ENCODE results near the gene SOCS1.
A peak's percentile ranks its signal among the peaks of the same experiment; 100 is the strongest.
"Not testable (repeated sequence)": the region's sequence is repeated elsewhere in the genome, so short reads cannot be mapped to it uniquely, and the experiment has no call there.

Gene SOCS1

DNA sequence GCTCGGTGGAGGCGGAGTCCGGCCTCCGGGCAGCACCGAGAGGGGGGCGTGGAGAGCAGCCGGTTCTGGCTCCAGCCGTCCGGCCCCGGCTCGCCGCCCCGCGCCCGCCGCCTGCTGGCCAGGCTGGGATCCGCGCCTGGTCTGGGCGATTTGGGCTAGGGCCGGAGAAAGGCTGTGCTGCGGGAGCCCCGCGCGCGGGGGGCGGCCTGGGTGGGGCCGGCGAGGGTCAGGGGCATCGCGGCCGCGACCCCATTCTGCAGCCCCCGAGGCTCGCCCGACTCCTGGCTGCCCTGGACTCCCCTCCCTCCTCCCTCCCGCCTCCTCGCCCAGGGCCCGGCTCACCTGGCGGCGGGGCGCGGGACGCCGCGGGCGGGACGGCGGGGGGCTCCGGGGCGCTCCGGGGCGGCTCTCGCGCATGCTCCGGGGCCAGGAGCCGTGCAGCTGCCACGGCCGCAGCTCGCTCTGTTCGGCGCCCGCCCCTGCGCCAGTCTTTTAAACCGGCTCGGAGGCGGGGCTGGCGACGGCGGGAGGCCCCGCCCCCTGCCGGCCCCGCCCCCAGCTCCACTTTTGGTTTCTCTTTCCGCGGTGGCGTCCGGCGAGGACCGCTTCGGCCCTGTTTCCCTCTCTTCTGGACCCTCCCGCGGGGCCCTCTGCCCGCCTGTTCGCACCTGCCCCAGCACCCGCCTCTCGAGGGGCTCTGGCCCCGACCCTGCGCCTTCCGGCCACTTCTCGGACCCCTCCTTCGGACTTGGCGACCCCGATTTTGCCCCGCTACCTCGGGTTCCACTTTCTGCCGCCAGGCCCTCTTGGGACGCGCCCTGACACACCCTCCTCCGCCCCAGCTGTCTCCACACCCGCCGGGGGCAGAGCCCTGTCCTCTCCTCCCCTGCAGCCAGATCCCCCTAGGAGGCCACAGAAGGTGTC, at the start of gene SOCS1:
Gene SOCS1 (minus strand): TSS at position 468 of the 924 bp plus-strand sequence. CDS start 726 bp downstream, outside the sequence.
- Histone ChIP-seq H3K27me3 (ENCODE audit: insufficient read depth, insufficient read length) (peaks cover 3% of the 10 kb centered on the region), H3K4me1 (ENCODE audit: insufficient read depth, insufficient read length) (peaks cover 16% of the 10 kb centered on the region), H3K9me3 (ENCODE audit: insufficient read depth, low read length) (no peaks in the 10 kb centered on the region), H3K4me3 (ENCODE audit: insufficient read length, low read depth) (peak within 1 kb of the TSS; percentile 81), H3K36me3 (ENCODE audit: insufficient read depth, insufficient read length, low read length) (peaks cover 38% of the 10 kb centered on the region), H3K9ac (ENCODE audit: insufficient read length, low read depth) (peak within 1 kb of the TSS; percentile 88)
- DNase-seq (ENCODE audit: low read depth, low spot score): peak; percentile 79
- TF ChIP-seq SUZ12 (IDR thresholded peaks at IDR 0.05; ENCODE audit: extremely low read depth, insufficient read depth, insufficient read length): no peak
- TF ChIP-seq ZNF274 (IDR thresholded peaks at IDR 0.05; ENCODE audit: low read depth, low read length): no peak
- TF ChIP-seq YY1 (IDR thresholded peaks at IDR 0.05; ENCODE audit: insufficient read depth, insufficient read length): no peak

DNA sequence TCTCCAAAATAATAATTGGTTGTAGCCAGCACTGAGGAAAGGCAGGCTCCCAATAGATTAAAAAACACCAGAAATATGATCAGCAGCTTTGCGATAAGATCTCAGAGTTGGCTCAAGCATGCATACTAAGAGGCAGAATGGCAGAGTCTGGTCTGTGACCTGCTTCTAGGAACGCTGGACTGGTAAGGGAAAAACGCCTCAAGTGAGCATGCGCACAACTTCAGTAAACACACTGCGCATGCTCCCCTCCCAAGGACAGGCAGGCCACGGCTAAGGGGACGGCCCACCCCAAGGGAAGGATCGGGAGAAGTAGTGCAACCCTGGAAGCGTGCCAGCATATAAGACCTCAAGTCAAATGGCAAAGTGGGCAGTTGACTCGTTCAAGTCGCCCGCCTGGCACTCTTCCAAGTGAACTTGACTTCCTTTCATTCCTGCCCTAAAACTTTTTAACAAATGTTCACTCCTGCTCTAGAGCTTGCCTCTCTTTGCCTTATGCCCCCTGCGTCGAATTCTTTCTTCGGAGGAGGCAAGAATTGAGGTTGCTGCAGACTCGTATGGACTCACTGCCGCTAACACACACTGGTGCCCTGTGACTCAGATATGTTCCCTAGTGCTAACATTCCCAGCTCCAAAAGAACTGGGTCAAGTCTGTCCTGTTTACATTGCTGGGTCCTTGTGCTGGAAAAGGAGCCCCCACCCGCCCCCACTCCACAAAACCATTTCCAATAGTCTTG, 47.6 kb upstream of the SOCS1 start:
- no peak overlapping the region for H3K4me3 ChIP-seq (ENCODE audit: insufficient read length, low read depth)
- H3K9ac ChIP-seq (ENCODE audit: insufficient read length, low read depth): no peak overlapping the region
- H3K4me1 ChIP-seq (ENCODE audit: insufficient read depth, insufficient read length): peaks cover 5% of the 10 kb centered on the region
- DNase-seq (ENCODE audit: low read depth, low spot score): no peak
- H3K36me3 ChIP-seq (ENCODE audit: insufficient read depth, insufficient read length, low read length): no peaks in the 10 kb centered on the region
- no peaks in the 10 kb centered on the region for H3K9me3 ChIP-seq (ENCODE audit: insufficient read depth, low read length)
- TF ChIP-seq YY1 (IDR thresholded peaks at IDR 0.05; ENCODE audit: insufficient read depth, insufficient read length): no peak
- H3K27me3 ChIP-seq (ENCODE audit: insufficient read depth, insufficient read length): no peaks in the 10 kb centered on the region

GRCh38 chr16:11302977-11303376, 47.0 kb upstream of the SOCS1 start:
- TF ChIP-seq ZNF274 (IDR thresholded peaks at IDR 0.05; ENCODE audit: low read depth, low read length): no peak
- no peak for TF ChIP-seq SUZ12 (IDR thresholded peaks at IDR 0.05; ENCODE audit: extremely low read depth, insufficient read depth, insufficient read length)
- no peak for TF ChIP-seq YY1 (IDR thresholded peaks at IDR 0.05; ENCODE audit: insufficient read depth, insufficient read length)
- Histone ChIP-seq H3K36me3 (ENCODE audit: insufficient read depth, insufficient read length, low read length) (no peaks in the 10 kb centered on the region), H3K4me1 (ENCODE audit: insufficient read depth, insufficient read length) (peaks cover 5% of the 10 kb centered on the region), H3K27me3 (ENCODE audit: insufficient read depth, insufficient read length) (no peaks in the 10 kb centered on the region), H3K9ac (ENCODE audit: insufficient read length, low read depth) (no peak overlapping the region), H3K9me3 (ENCODE audit: insufficient read depth, low read length) (no peaks in the 10 kb centered on the region), H3K4me3 (ENCODE audit: insufficient read length, low read depth) (no peak overlapping the region)
- DNase-seq (ENCODE audit: low read depth, low spot score): no peak

DNA sequence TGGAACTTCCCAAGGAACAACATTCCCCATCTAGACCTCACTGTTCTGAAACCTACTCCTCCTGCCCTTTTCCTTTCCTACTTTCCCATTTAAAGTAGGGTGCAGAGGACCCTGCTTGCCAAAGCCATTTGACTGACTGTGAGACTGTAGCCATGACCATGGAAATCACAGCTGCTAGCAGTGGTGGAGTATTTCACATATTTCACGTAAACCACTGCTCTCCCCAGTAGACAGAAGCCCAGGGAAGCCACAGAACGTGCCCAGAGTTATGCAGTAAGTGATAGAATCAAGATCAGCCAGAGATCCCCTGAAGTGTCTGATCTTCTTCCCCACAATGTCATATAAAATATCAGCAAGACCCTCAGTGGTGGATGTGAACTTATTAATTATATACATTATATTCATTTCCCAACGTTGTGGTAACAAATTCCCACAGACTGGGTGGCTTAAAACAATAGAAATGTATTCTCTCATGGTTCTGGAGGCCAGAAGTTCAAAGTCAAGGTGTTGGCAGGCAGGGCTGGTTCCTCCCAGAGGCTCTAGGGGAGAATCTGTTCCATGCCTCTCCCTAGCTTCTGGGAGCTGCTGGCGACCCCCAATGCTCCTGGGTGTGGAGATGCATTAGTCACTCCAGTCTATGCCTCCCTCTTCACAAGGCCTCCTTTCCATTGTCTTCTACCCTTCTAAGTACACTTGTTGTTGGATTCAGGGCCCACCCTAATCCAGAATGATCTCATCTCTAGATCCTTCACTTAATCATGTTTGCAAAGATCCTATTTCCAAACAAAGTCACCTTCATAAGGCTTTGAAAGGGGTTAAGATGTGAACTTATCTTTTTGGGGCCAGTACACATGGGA, 45.9 kb upstream of the SOCS1 start:
- no peak for TF ChIP-seq ZNF274 (IDR thresholded peaks at IDR 0.05; ENCODE audit: low read depth, low read length)
- no peak for TF ChIP-seq SUZ12 (IDR thresholded peaks at IDR 0.05; ENCODE audit: extremely low read depth, insufficient read depth, insufficient read length)
- no peak for TF ChIP-seq YY1 (IDR thresholded peaks at IDR 0.05; ENCODE audit: insufficient read depth, insufficient read length)
- H3K4me3 ChIP-seq (ENCODE audit: insufficient read length, low read depth): no peak overlapping the region
- no peak for DNase-seq (ENCODE audit: low read depth, low spot score)
- no peaks in the 10 kb centered on the region for H3K9me3 ChIP-seq (ENCODE audit: insufficient read depth, low read length)
- no peak overlapping the region for H3K9ac ChIP-seq (ENCODE audit: insufficient read length, low read depth)
- no peaks in the 10 kb centered on the region for H3K36me3 ChIP-seq (ENCODE audit: insufficient read depth, insufficient read length, low read length)
- H3K27me3 ChIP-seq (ENCODE audit: insufficient read depth, insufficient read length): no peaks in the 10 kb centered on the region
- H3K4me1 ChIP-seq (ENCODE audit: insufficient read depth, insufficient read length): peaks cover 11% of the 10 kb centered on the region

DNA sequence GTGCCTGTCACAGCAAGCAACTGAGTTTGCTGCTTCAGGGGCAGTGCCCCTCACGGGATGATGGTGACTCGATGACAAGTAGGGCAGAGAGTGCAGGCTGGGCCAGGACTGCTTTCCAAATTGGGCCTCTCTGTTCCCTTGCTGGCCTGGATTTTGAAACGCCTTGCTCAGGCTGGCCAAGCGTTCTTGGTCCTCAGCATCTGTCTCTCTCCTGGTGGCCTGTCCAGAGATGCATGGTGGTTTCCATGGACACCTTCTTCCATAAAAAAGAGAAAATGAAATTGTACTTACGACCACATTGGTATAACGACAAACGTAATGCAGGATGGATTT, 44.5 kb upstream of the SOCS1 start:
- peaks cover 11% of the 10 kb centered on the region for H3K4me1 ChIP-seq (ENCODE audit: insufficient read depth, insufficient read length)

DNA sequence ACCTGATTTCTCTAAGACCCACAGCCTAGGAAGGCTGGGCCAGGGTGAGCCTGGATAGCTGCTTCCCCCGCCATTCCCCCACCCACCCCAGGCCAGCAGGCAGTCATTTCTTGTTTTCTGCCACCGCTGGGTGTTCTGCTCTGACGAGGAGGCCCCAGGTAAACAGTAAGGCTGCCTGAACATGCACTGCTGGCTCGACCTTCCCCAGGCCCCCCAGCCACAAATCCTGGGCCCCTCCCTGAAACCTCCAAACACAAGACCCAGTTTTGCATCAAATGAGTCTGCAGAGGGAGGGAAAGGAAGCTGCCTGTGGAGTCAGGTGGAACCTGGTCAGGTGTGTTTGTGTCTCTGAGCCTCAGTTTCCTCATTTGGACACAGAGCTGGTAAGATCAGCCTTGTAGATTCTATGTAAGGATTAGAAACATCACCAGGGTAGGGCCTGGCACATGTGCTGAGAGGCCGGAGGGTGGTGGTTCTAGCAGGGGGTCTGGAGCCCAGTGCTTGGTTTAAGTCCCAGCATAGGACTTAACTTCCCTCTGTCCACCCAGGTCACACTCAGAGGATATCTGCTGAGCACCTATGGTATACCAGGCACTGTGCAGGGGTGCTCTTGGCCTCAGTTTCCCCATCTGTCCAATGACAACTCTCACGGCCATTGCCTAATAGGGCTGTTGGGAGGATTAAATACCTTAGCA, 44.0 kb upstream of the SOCS1 start:
- no peak overlapping the region for H3K4me3 ChIP-seq (ENCODE audit: insufficient read length, low read depth)
- no peaks in the 10 kb centered on the region for H3K9me3 ChIP-seq (ENCODE audit: insufficient read depth, low read length)
- TF ChIP-seq YY1 (IDR thresholded peaks at IDR 0.05; ENCODE audit: insufficient read depth, insufficient read length) (no peak), ZNF274 (IDR thresholded peaks at IDR 0.05; ENCODE audit: low read depth, low read length) (no peak), SUZ12 (IDR thresholded peaks at IDR 0.05; ENCODE audit: extremely low read depth, insufficient read depth, insufficient read length) (no peak)
- H3K27me3 ChIP-seq (ENCODE audit: insufficient read depth, insufficient read length): no peaks in the 10 kb centered on the region
- H3K36me3 ChIP-seq (ENCODE audit: insufficient read depth, insufficient read length, low read length): no peaks in the 10 kb centered on the region
- H3K9ac ChIP-seq (ENCODE audit: insufficient read length, low read depth): no peak overlapping the region
- no peak for DNase-seq (ENCODE audit: low read depth, low spot score)
- peaks cover 11% of the 10 kb centered on the region for H3K4me1 ChIP-seq (ENCODE audit: insufficient read depth, insufficient read length)

More for the DNA sequence above, 44.5 kb upstream of the SOCS1 start:
- Histone ChIP-seq H3K27me3 (ENCODE audit: insufficient read depth, insufficient read length) (no peaks in the 10 kb centered on the region), H3K4me3 (ENCODE audit: insufficient read length, low read depth) (no peak overlapping the region), H3K9ac (ENCODE audit: insufficient read length, low read depth) (no peak overlapping the region), H3K36me3 (ENCODE audit: insufficient read depth, insufficient read length, low read length) (no peaks in the 10 kb centered on the region), H3K9me3 (ENCODE audit: insufficient read depth, low read length) (no peaks in the 10 kb centered on the region)
- DNase-seq (ENCODE audit: low read depth, low spot score): no peak
- no peak for TF ChIP-seq ZNF274 (IDR thresholded peaks at IDR 0.05; ENCODE audit: low read depth, low read length)
- no peak for TF ChIP-seq SUZ12 (IDR thresholded peaks at IDR 0.05; ENCODE audit: extremely low read depth, insufficient read depth, insufficient read length)
- TF ChIP-seq YY1 (IDR thresholded peaks at IDR 0.05; ENCODE audit: insufficient read depth, insufficient read length): no peak

GRCh38 chr16:11298950-11299547, 43.0 kb upstream of the SOCS1 start:
- H3K4me1 ChIP-seq (ENCODE audit: insufficient read depth, insufficient read length); H3K4me3 ChIP-seq (ENCODE audit: insufficient read length, low read depth); DNase-seq (ENCODE audit: low read depth, low spot score); H3K36me3 ChIP-seq (ENCODE audit: insufficient read depth, insufficient read length, low read length); H3K9me3 ChIP-seq (ENCODE audit: insufficient read depth, low read length); H3K9ac ChIP-seq (ENCODE audit: insufficient read length, low read depth); H3K27me3 ChIP-seq (ENCODE audit: insufficient read depth, insufficient read length): not testable (repeated sequence)
